Activated naive CD4-positive, alpha-beta T cell treated with anti-CD3 and anti-CD28 coated beads, Interleukin-2, amount 50 U/mL, for 24 hours (primary cell): ENCODE data around the gene ASB10.

Experiments used
- H3K27ac Mint-ChIP-seq: one replicate; pipeline ENCODE4 v1.8.0; 2021; ENCODE audit warnings: mild to moderate bottlenecking, mixed read lengths
- H3K27me3 Mint-ChIP-seq: one replicate; pipeline ENCODE4 v1.8.0; 2021; ENCODE audit warnings: mixed read lengths
- H3K36me3 Mint-ChIP-seq: one replicate; pipeline ENCODE4 v1.8.0; 2021; ENCODE audit warnings: mixed read lengths
- H3K4me1 Mint-ChIP-seq: one replicate; pipeline ENCODE4 v1.8.0; 2021; ENCODE audit warnings: mixed read lengths
- H3K4me3 Mint-ChIP-seq: one replicate; pipeline ENCODE4 v1.8.0; 2021; ENCODE audit warnings: mild to moderate bottlenecking, mixed read lengths
- H3K9me3 Mint-ChIP-seq: one replicate; pipeline ENCODE4 v1.8.0; 2021; ENCODE audit warnings: mixed read lengths

ASB10 gene

GRCh38 chr7:151167197-151167961, 19.7 kb downstream of the ASB10 start, which contains the start of gene GBX1:
TSS of gene GBX1 (minus strand) at chr7:151167694. CDS start at chr7:151167548, 146 bp downstream.
- Mint-ChIP-seq H3K27ac (no peak within 1 kb of the TSS), H3K9me3 (no peaks in the 10 kb centered on the region), H3K4me1 (peaks cover 12% of the 10 kb centered on the region), H3K4me3 (peak within 1 kb of the TSS; percentile 70), H3K36me3 (no peaks in the 10 kb centered on the region), H3K27me3 (peaks cover 27% of the 10 kb centered on the region)

GRCh38 chr7:151166629-151167196, 20.3 kb downstream of the ASB10 start:
- no peak overlapping the region for H3K27ac Mint-ChIP-seq
- peaks cover 10% of the 10 kb centered on the region for H3K4me1 Mint-ChIP-seq
- no peaks in the 10 kb centered on the region for H3K36me3 Mint-ChIP-seq
- no peaks in the 10 kb centered on the region for H3K9me3 Mint-ChIP-seq
- peaks cover 25% of the 10 kb centered on the region for H3K27me3 Mint-ChIP-seq
- peak overlapping the region; percentile 37 for H3K4me3 Mint-ChIP-seq

GRCh38 chr7:151161757-151162156, 25.3 kb downstream of the ASB10 start:
- Mint-ChIP-seq H3K27ac (no peak overlapping the region), H3K27me3 (peaks cover 12% of the 10 kb centered on the region), H3K4me1 (peaks cover 3% of the 10 kb centered on the region), H3K36me3 (no peaks in the 10 kb centered on the region), H3K4me3 (no peak overlapping the region), H3K9me3 (no peaks in the 10 kb centered on the region)

- Mint-ChIP-seq H3K27me3 (peaks cover 18% of the 10 kb centered on the region), H3K4me3 (no peak overlapping the region), H3K27ac (no peak overlapping the region), H3K4me1 (no peaks in the 10 kb centered on the region), H3K36me3 (no peaks in the 10 kb centered on the region), H3K9me3 (no peaks in the 10 kb centered on the region)
These were observed 29.3 kb downstream of the ASB10 start for GRCh38 chr7:151157645-151158329.

GRCh38 chr7:151152643-151153513, 34.2 kb downstream of the ASB10 start:
- Mint-ChIP-seq H3K4me1 (no peaks in the 10 kb centered on the region), H3K9me3 (no peaks in the 10 kb centered on the region), H3K27ac (no peak overlapping the region), H3K36me3 (no peaks in the 10 kb centered on the region), H3K4me3 (no peak overlapping the region), H3K27me3 (peaks cover 22% of the 10 kb centered on the region)

- Mint-ChIP-seq H3K36me3 (no peaks in the 10 kb centered on the region), H3K27me3 (peaks cover 15% of the 10 kb centered on the region), H3K4me1 (no peaks in the 10 kb centered on the region), H3K27ac (no peak overlapping the region), H3K9me3 (no peaks in the 10 kb centered on the region), H3K4me3 (no peak overlapping the region)
These were observed 36.7 kb downstream of the ASB10 start for GRCh38 chr7:151150388-151150787.

GRCh38 chr7:151148319-151149259, 38.5 kb downstream of the ASB10 start:
- Mint-ChIP-seq H3K4me1 (no peaks in the 10 kb centered on the region), H3K36me3 (no peaks in the 10 kb centered on the region), H3K27me3 (peaks cover 8% of the 10 kb centered on the region), H3K27ac (no peak overlapping the region), H3K9me3 (no peaks in the 10 kb centered on the region), H3K4me3 (no peak overlapping the region)

GRCh38 chr7:151146761-151147160, 40.3 kb downstream of the ASB10 start:
- Mint-ChIP-seq H3K4me3 (no peak overlapping the region), H3K4me1 (no peaks in the 10 kb centered on the region), H3K27ac (no peak overlapping the region)

GRCh38 chr7:151144387-151144786, 42.7 kb downstream of the ASB10 start:
- Mint-ChIP-seq H3K27ac (no peak overlapping the region), H3K4me1 (no peaks in the 10 kb centered on the region), H3K9me3 (no peaks in the 10 kb centered on the region), H3K27me3 (peaks cover 3% of the 10 kb centered on the region), H3K36me3 (peaks cover 3% of the 10 kb centered on the region), H3K4me3 (no peak overlapping the region)

More at GRCh38 chr7:151146761-151147160, 40.3 kb downstream of the ASB10 start:
- H3K9me3 Mint-ChIP-seq: no peaks in the 10 kb centered on the region
- peaks cover 8% of the 10 kb centered on the region for H3K27me3 Mint-ChIP-seq
- peaks cover 2% of the 10 kb centered on the region for H3K36me3 Mint-ChIP-seq

GRCh38 chr7:151143261-151144015, 43.6 kb downstream of the ASB10 start:
- H3K4me3 Mint-ChIP-seq: no peak overlapping the region
- H3K9me3 Mint-ChIP-seq: no peaks in the 10 kb centered on the region
- H3K4me1 Mint-ChIP-seq: no peaks in the 10 kb centered on the region
- no peak overlapping the region for H3K27ac Mint-ChIP-seq
- H3K36me3 Mint-ChIP-seq: peaks cover 4% of the 10 kb centered on the region
- no peaks in the 10 kb centered on the region for H3K27me3 Mint-ChIP-seq

GRCh38 chr7:151142686-151143040, 44.4 kb downstream of the ASB10 start:
- Mint-ChIP-seq H3K4me1 (no peaks in the 10 kb centered on the region), H3K9me3 (no peaks in the 10 kb centered on the region), H3K27ac (no peak overlapping the region), H3K36me3 (peaks cover 4% of the 10 kb centered on the region), H3K27me3 (no peaks in the 10 kb centered on the region), H3K4me3 (no peak overlapping the region)

- no peak overlapping the region for H3K27ac Mint-ChIP-seq
- no peaks in the 10 kb centered on the region for H3K9me3 Mint-ChIP-seq
- peaks cover 4% of the 10 kb centered on the region for H3K36me3 Mint-ChIP-seq
- H3K4me1 Mint-ChIP-seq: no peaks in the 10 kb centered on the region
- no peaks in the 10 kb centered on the region for H3K27me3 Mint-ChIP-seq
- no peak overlapping the region for H3K4me3 Mint-ChIP-seq
These were observed 45.0 kb downstream of the ASB10 start for GRCh38 chr7:151141855-151142685.

GRCh38 chr7:151141311-151141854, 45.7 kb downstream of the ASB10 start:
- no peaks in the 10 kb centered on the region for H3K4me1 Mint-ChIP-seq
- H3K27ac Mint-ChIP-seq: no peak overlapping the region
- no peaks in the 10 kb centered on the region for H3K27me3 Mint-ChIP-seq
- no peak overlapping the region for H3K4me3 Mint-ChIP-seq
- H3K9me3 Mint-ChIP-seq: no peaks in the 10 kb centered on the region
- H3K36me3 Mint-ChIP-seq: peaks cover 4% of the 10 kb centered on the region
